ENCODE measurements around the gene ZNF782. TPM values are rescaled to one million over a fixed set of nuclear protein-coding genes. Genes with fewer than 3 reads are reported as not detected.

The ZNF782 gene
- total RNA-seq: 1 to 10 TPM; 5.4 to 5.5 TPM

GRCh38 chr9:96853781-96854650 lies at the start of gene ZNF782:
Gene ZNF782 (minus strand): TSS chr9:96854514. CDS start chr9:96851961, 2,553 bp downstream.

Other genes starting within 250 kb of the ZNF782 start
- 1 to 10 TPM in 1 of 2 experiments, under 1 TPM in 1; 0.55 to 1.2 TPM for gene CDC14B, start 234.7 kb downstream of the ZNF782 start, total RNA-seq
- gene PRXL2C, start 199.2 kb downstream of the ZNF782 start, total RNA-seq: 1 to 10 TPM; 5.8 to 8.0 TPM
- 10 to 100 TPM; 12.3 to 13.8 TPM for gene ZNF510, start 76.4 kb downstream of the ZNF782 start, total RNA-seq
- not detected for gene NUTM2G, start 74.3 kb upstream of the ZNF782 start, total RNA-seq
- 1 to 10 TPM in 1 of 2 experiments, under 1 TPM in 1; 0.67 to 1.0 TPM for gene CTSV, start 184.6 kb upstream of the ZNF782 start, total RNA-seq